SU-DHL-6 (cell line): Measurements from ENCODE around the gene FAM20A.

Source experiments
- H2AFZ ChIP-seq: fragments of 200-600 bp; sonication (generic); 2 replicates; pipeline ENCODE4 v1.6.1; 2014; ENCODE audit warnings: low read depth, mild to moderate bottlenecking, moderate library complexity, mixed read lengths, antibody characterized with exemption, low read length; ENCODE audit not compliant: severe bottlenecking
- H3F3A ChIP-seq: fragments of 200-600 bp; shearing (Covaris generic); 2 replicates; pipeline ENCODE4 v1.6.0; 2016; ENCODE audit warnings: antibody characterized with exemption, mild to moderate bottlenecking; ENCODE audit not compliant: insufficient read depth
- H3K27ac ChIP-seq: fragments of 200-600 bp; sonication (generic); 2 replicates; pipeline ENCODE4 v1.5.1; 2016; ENCODE audit warnings: low read depth, mild to moderate bottlenecking, low read length, moderate library complexity, mixed read lengths
- H3K27me3 ChIP-seq: fragments of 200-600 bp; sonication (generic), shearing (Covaris generic); 2 replicates; pipeline ENCODE4 v1.6.0; 2014; ENCODE audit warnings: mild to moderate bottlenecking, low read length
- H3K36me3 ChIP-seq: fragments of 200-600 bp; sonication (generic); 2 replicates; pipeline ENCODE4 v1.6.1; 2014; ENCODE audit warnings: mild to moderate bottlenecking, low read length, mixed read lengths
- H3K4me2 ChIP-seq: fragments of 300-600, 200-600 bp; shearing (Covaris generic), sonication (generic); 2 replicates; pipeline ENCODE4 v1.6.0; 2014; ENCODE audit warnings: low read length, low read depth, mild to moderate bottlenecking; ENCODE audit not compliant: poor library complexity, severe bottlenecking
- H3K4me3 ChIP-seq: fragments of 200-600 bp; sonication (generic); 2 replicates; pipeline ENCODE4 v1.5.1; 2014; ENCODE audit warnings: antibody characterized with exemption, low read length, mild to moderate bottlenecking, mixed read lengths; ENCODE audit not compliant: insufficient read depth, poor library complexity, severe bottlenecking
- H3K79me2 ChIP-seq: fragments of 200-600 bp; sonication (generic); 2 replicates; pipeline ENCODE4 v1.6.1; 2014; ENCODE audit warnings: mild to moderate bottlenecking, low read length, moderate library complexity; ENCODE audit not compliant: insufficient read depth
- H3K9ac ChIP-seq: fragments of 200-600 bp; sonication (generic); 2 replicates; pipeline ENCODE4 v1.7.0; 2014; ENCODE audit warnings: mild to moderate bottlenecking, low read length
- H3K9me2 ChIP-seq: fragments of 200-600 bp; sonication (generic); replicated peaks from 2 replicates; pipeline ENCODE4 v1.6.1; 2014; ENCODE audit warnings: low read length; ENCODE audit not compliant: insufficient read depth
- H3K9me3 ChIP-seq: fragments of 200-600 bp; sonication (generic); 2 replicates; pipeline ENCODE4 v1.6.1; 2014; ENCODE audit warnings: low read length, mixed read lengths; ENCODE audit not compliant: insufficient read depth
- H4K20me1 ChIP-seq: fragments of 200-600 bp; sonication (generic); 2 replicates; pipeline ENCODE4 v1.6.1; 2014; ENCODE audit warnings: low read depth, mild to moderate bottlenecking, antibody characterized with exemption, low read length, moderate library complexity, mixed read lengths
- CTCF ChIP-seq: fragments of 200-600 bp; sonication (generic); IDR thresholded peaks from one replicate; pipeline ENCODE4 v1.5.1; 2017; ENCODE audit warnings: antibody characterized with exemption, mild to moderate bottlenecking, low read length, moderate library complexity; ENCODE audit not compliant: insufficient read depth, poor library complexity, severe bottlenecking
- EZH2phosphoT487 ChIP-seq: fragments of 200-600 bp; sonication (generic), shearing (Covaris generic); conservative IDR thresholded peaks from 2 replicates; pipeline ENCODE4 v1.6.1; 2018; ENCODE audit warnings: mild to moderate bottlenecking, antibody characterized with exemption, low read length, moderate library complexity, mixed read lengths

FAM20A gene

GRCh38 chr17:68592682-68593641 lies 8.2 kb downstream of the FAM20A start:
- H3K9me2 ChIP-seq = no peaks in the 10 kb centered on the region
- no peaks in the 10 kb centered on the region for H3F3A ChIP-seq
- no peaks in the 10 kb centered on the region for H3K79me2 ChIP-seq
- no peak overlapping the region for H3K4me3 ChIP-seq
- no peaks in the 10 kb centered on the region for H3K36me3 ChIP-seq
- H3K27me3 ChIP-seq = no peaks in the 10 kb centered on the region
- H3K27ac ChIP-seq = no peak overlapping the region
- no peak overlapping the region for H2AFZ ChIP-seq
- H4K20me1 ChIP-seq = no peaks in the 10 kb centered on the region
- TF ChIP-seq CTCF (no peak), EZH2phosphoT487 (no peak)
- H3K9ac ChIP-seq = no peak overlapping the region
- H3K9me3 ChIP-seq = no peaks in the 10 kb centered on the region
- H3K4me2 ChIP-seq = no peak overlapping the region

GRCh38 chr17:68592009-68592408 lies 9.2 kb downstream of the FAM20A start:
- no peaks in the 10 kb centered on the region for H3F3A ChIP-seq
- H3K9me3 ChIP-seq = no peaks in the 10 kb centered on the region
- no peaks in the 10 kb centered on the region for H3K36me3 ChIP-seq
- no peak overlapping the region for H3K4me2 ChIP-seq
- H3K4me3 ChIP-seq = no peak overlapping the region
- no peak overlapping the region for H3K27ac ChIP-seq
- TF ChIP-seq CTCF (no peak), EZH2phosphoT487 (no peak)
- H3K9ac ChIP-seq = no peak overlapping the region
- H3K9me2 ChIP-seq = no peaks in the 10 kb centered on the region
- no peak overlapping the region for H2AFZ ChIP-seq
- no peaks in the 10 kb centered on the region for H3K79me2 ChIP-seq
- no peaks in the 10 kb centered on the region for H3K27me3 ChIP-seq
- no peaks in the 10 kb centered on the region for H4K20me1 ChIP-seq

DNA sequence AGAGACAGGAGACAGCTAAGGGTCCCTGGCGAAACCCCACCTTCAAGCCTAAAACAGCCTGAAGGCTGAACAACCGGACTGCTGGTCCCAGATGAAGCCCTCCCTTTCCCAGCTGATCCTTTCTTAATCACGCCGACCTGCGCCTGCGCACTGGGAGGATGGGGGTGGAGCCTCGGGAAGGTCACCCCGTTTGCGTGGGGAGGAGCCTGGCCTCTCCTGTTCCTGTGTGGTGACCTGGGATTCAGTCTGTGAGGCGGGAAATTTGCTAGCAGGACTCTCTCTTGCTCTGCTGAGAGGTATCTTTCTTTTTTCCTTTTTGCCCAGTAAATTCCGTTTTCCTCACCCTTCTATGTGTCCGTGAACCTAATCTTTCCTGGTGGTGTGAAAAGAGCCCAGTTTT lies 9.6 kb downstream of the FAM20A start:
- no peaks in the 10 kb centered on the region for H3K27me3 ChIP-seq
- no peaks in the 10 kb centered on the region for H3F3A ChIP-seq
- no peak overlapping the region for H3K4me3 ChIP-seq
- H3K9ac ChIP-seq = no peak overlapping the region
- H3K9me3 ChIP-seq = no peaks in the 10 kb centered on the region
- no peak overlapping the region for H3K4me2 ChIP-seq
- H3K27ac ChIP-seq = no peak overlapping the region
- no peaks in the 10 kb centered on the region for H3K36me3 ChIP-seq
- H3K9me2 ChIP-seq = no peaks in the 10 kb centered on the region
- H3K79me2 ChIP-seq = no peaks in the 10 kb centered on the region
- TF ChIP-seq EZH2phosphoT487 (no peak), CTCF (no peak)
- H2AFZ ChIP-seq = no peak overlapping the region
- no peaks in the 10 kb centered on the region for H4K20me1 ChIP-seq
